ENCODE measurements around the gene TMEM186. TPM values are rescaled to one million over a fixed set of nuclear protein-coding genes. Genes with fewer than 3 reads are reported as not detected.

TMEM186 gene
- 1 to 10 TPM; 2.3 to 9.9 (median 6.5) TPM for total RNA-seq

GRCh38 chr16:8797364-8798173, at the start of gene TMEM186, which contains the start of gene PMM2:
TMEM186 (minus strand) TSS chr16:8797639; CDS start chr16:8797614, 25 bp downstream.
PMM2 (plus strand) TSS chr16:8797839; CDS start chr16:8797883, 44 bp downstream.
- no peak for TF ChIP-seq CTCF (IDR thresholded peaks at IDR 0.05; ENCODE audit: low read depth)

GRCh38 chr16:8847145-8847544, 49.7 kb upstream of the TMEM186 start:
- TF ChIP-seq CTCF (IDR thresholded peaks at IDR 0.05; ENCODE audit: low read depth) = no peak

GRCh38 chr16:8846401-8846932, 49.0 kb upstream of the TMEM186 start:
- TF ChIP-seq CTCF (IDR thresholded peaks at IDR 0.05; ENCODE audit: low read depth) = no peak

GRCh38 chr16:8845699-8846298, 48.4 kb upstream of the TMEM186 start:
- TF ChIP-seq CTCF (IDR thresholded peaks at IDR 0.05; ENCODE audit: low read depth) = no peak

GRCh38 chr16:8832717-8833105, 35.3 kb upstream of the TMEM186 start:
- TF ChIP-seq CTCF (IDR thresholded peaks at IDR 0.05; ENCODE audit: low read depth) = no peak

GRCh38 chr16:8831871-8832716, 34.7 kb upstream of the TMEM186 start:
- TF ChIP-seq CTCF (IDR thresholded peaks at IDR 0.05; ENCODE audit: low read depth) = no peak

All from subcutaneous adipose tissue (tissue), 4 donors.